Measurements from ENCODE around the gene FCHSD1. TPM values are rescaled to one million over a fixed set of nuclear protein-coding genes. Genes with fewer than 3 reads are reported as not detected.

The FCHSD1 gene
- total and polyA plus RNA-seq, 7 donors: 1.3 to 2.4 (median 1.4) TPM

- Histone ChIP-seq H3K9me3 (no peaks in the 10 kb centered on the region), H3K27me3 (ENCODE audit: insufficient read depth in 3 of 3, low read length in 2 of 3) (no peaks in the 10 kb centered on the region), H3K36me3 (ENCODE audit: insufficient read depth in 1 of 2, low read depth in 1 of 2) (peaks cover 0 to 14% of the 10 kb centered on the region in 2 donors), H3K4me3 (no peak overlapping the region), H3K27ac (no peak overlapping the region), H3K4me1 (no peaks in the 10 kb centered on the region)
- peak; percentile 73 to 84 for DNase-seq
- peak; percentile 52 to 82 (median 79) for ATAC-seq
- WGBS, 3 donors: 28 to 32% (median 32%) methylated on average over 13 of the region's 13 CpGs
- intact Hi-C loops (cut with DNase I): no loop called here
- peak; percentile 81 for TF ChIP-seq CTCF (IDR thresholded peaks at IDR 0.05)
These were observed 13.7 kb upstream of the FCHSD1 start for GRCh38 chr5:141664733-141665461.

GRCh38 chr5:141663506-141663905 is 12.3 kb upstream of the FCHSD1 start:
- TF ChIP-seq CTCF (IDR thresholded peaks at IDR 0.05): no peak
- H3K4me3 ChIP-seq: no peak overlapping the region
- H3K9me3 ChIP-seq: no peaks in the 10 kb centered on the region
- no peak overlapping the region for H3K27ac ChIP-seq
- intact Hi-C loops (cut with DNase I): no loop called here
- no peaks in the 10 kb centered on the region for H3K4me1 ChIP-seq
- peaks cover 0 to 19% of the 10 kb centered on the region in 2 donors for H3K36me3 ChIP-seq (ENCODE audit: insufficient read depth in 1 of 2, low read depth in 1 of 2)
- ATAC-seq (no peak), DNase-seq (no peak)
- 80 to 84% (median 81%) methylated on average over 8 of the region's 8 CpGs for WGBS, 3 donors
- no peaks in the 10 kb centered on the region for H3K27me3 ChIP-seq (ENCODE audit: insufficient read depth in 3 of 3, low read length in 2 of 3)

- WGBS, 3 donors: 75 to 80% (median 76%) methylated on average over 17 of the region's 17 CpGs
These were observed 10.8 kb upstream of the FCHSD1 start for GRCh38 chr5:141662028-141662427.

GRCh38 chr5:141657937-141658545 is 6.8 kb upstream of the FCHSD1 start:
- 69 to 76% (median 73%) methylated on average over 8 of the region's 8 CpGs for WGBS, 3 donors
- intact Hi-C loops (cut with DNase I): no loop called here
- Histone ChIP-seq H3K4me1 (no peaks in the 10 kb centered on the region), H3K4me3 (no peak overlapping the region), H3K27ac (no peak overlapping the region), H3K27me3 (ENCODE audit: insufficient read depth in 3 of 3, low read length in 2 of 3) (no peaks in the 10 kb centered on the region), H3K36me3 (ENCODE audit: insufficient read depth in 1 of 2, low read depth in 1 of 2) (peaks cover 0 to 14% of the 10 kb centered on the region in 2 donors), H3K9me3 (no peaks in the 10 kb centered on the region)
- TF ChIP-seq CTCF (IDR thresholded peaks at IDR 0.05): no peak
- DNase-seq (peak in 1 of 2 donors; percentile 19), ATAC-seq (peak in 3 of 4 donors; percentile 41 to 68 (median 56))

More at GRCh38 chr5:141662028-141662427, 10.8 kb upstream of the FCHSD1 start:
- DNase-seq: no peak
- no peak overlapping the region for H3K4me3 ChIP-seq
- H3K9me3 ChIP-seq: no peaks in the 10 kb centered on the region
- H3K4me1 ChIP-seq: no peaks in the 10 kb centered on the region
- intact Hi-C loops (cut with DNase I): no loop called here
- H3K27me3 ChIP-seq (ENCODE audit: insufficient read depth in 3 of 3, low read length in 2 of 3): no peaks in the 10 kb centered on the region
- ATAC-seq: no peak
- H3K27ac ChIP-seq: no peak overlapping the region
- no peak for TF ChIP-seq CTCF (IDR thresholded peaks at IDR 0.05)
- H3K36me3 ChIP-seq (ENCODE audit: insufficient read depth in 1 of 2, low read depth in 1 of 2): peaks cover 0 to 19% of the 10 kb centered on the region in 2 donors
